ENCODE measurements around the gene NEAT1.

Gene NEAT1

GRCh38 chr11:65396769-65397745 lies 25.5 kb upstream of the NEAT1 start:
- no peak for TF ChIP-seq CTCF (conservative IDR thresholded peaks at IDR 0.05)
- peak overlapping the region; percentile 1; the same call in 1 of the 2 replicates for H3K27ac ChIP-seq

- no peak; the same call in 1 of the 2 replicates for TF ChIP-seq CTCF (conservative IDR thresholded peaks at IDR 0.05)
- no peak overlapping the region for H3K27ac ChIP-seq
These were observed 24.2 kb upstream of the NEAT1 start for GRCh38 chr11:65398362-65398910.

- no peak for TF ChIP-seq CTCF (conservative IDR thresholded peaks at IDR 0.05)
- H3K27ac ChIP-seq = no peak overlapping the region
These were observed 23.3 kb upstream of the NEAT1 start for GRCh38 chr11:65399249-65399648.

GRCh38 chr11:65399845-65400244 lies 22.8 kb upstream of the NEAT1 start:
- no peak overlapping the region for H3K27ac ChIP-seq
- no peak for TF ChIP-seq CTCF (conservative IDR thresholded peaks at IDR 0.05)

- H3K27ac ChIP-seq = no peak overlapping the region
- TF ChIP-seq CTCF (conservative IDR thresholded peaks at IDR 0.05) = no peak
These were observed 22.1 kb upstream of the NEAT1 start for GRCh38 chr11:65400307-65401072.

- no peak for TF ChIP-seq CTCF (conservative IDR thresholded peaks at IDR 0.05)
- H3K27ac ChIP-seq = no peak overlapping the region
These were observed 21.4 kb upstream of the NEAT1 start for GRCh38 chr11:65401073-65401802.
